Activated CD4-positive, alpha-beta T cell treated with anti-CD3 and anti-CD28 coated beads, Interleukin-2, amount 50 U/mL, for 24 hours (primary cell): Measurements from ENCODE around the gene PKNOX2.

Experiments
- DNase-seq, 2 donors: peaks; one replicate each; pipeline ENCODE4 v3.0.0-alpha.2; 2020; ENCODE audit warnings: low read depth in 1 of 2, low spot score in 1 of 2

Gene PKNOX2

DNA sequence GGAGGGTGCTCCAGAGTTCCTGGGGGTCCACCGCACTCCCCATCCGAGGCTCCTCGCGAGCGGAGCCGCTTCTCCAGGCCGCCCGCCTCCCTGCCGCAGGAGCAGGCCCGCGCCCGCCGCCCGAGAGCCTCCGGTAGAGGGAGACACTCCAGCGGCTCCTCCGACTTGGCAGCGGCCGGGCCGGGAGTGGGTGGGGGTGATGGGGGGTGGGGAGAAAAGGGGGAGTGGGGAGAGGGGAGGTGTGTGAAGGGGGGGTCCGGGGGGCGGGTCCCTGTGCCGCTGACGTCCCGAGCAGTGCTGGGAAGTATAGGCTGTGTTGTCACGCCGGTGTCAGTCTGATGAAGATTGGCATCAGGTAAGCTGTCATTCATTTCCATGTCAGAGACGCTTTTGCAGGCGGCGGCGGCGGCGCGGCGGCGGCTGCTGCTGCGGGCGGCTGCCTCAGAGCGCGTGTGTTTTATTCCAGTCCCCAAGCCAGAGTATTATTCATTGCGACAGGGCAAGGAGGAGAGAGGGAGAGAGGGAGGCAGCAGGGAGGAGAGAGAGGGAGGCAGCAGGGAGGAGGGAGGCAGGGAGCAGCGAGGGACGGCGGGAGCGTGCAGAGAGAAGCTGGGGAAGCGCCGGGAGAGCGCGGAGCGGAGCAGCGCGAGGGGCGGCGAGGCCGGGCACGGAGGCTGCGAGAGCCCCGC, at the start of gene PKNOX2:
Gene PKNOX2 (plus strand): TSS at position 330 of the 689 bp plus-strand sequence. CDS start 186,555 bp downstream, outside the sequence.
- peak; percentile 46 to 65 for DNase-seq

- DNase-seq, result no peak
Measured at GRCh38 chr11:125117429-125117828, 47.1 kb upstream of the PKNOX2 start.

DNA sequence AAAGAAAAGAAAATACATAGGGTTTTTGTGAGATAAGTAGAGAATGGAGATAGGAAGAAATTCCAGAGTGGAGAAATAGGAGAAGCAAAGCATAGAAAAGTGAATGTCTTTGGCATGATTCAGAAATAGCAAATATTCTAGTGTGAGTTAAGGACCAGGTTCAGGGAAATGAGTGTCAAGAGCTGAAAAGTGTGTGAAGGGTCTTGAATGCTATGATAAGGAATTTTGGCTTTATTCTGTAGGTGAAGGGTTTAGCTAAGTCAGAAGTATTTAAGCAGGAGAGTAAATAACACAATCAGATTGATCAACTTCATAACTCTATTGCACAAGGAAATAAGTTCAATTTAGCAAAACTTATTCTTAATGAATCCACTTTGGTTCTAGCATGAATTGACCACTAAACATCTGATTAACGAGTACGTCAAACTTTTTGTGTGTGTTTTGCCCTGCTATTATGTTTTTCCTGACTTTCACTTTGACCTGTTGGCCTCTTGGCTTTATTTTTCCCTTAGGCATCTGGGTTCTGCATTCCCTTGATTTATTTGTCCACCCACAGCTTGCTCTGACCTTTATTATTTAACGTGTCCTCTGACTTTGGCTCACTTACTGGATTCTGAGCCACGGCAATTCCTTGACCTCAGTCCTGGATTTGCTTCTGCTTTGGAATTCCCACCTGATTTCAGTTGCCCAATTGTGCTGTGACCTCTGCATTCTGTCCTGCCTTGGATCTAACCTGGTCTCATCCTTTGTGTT, 41.2 kb upstream of the PKNOX2 start:
- no peak for DNase-seq

GRCh38 chr11:125123947-125124617, 40.5 kb upstream of the PKNOX2 start:
- no peak for DNase-seq

- no peak for DNase-seq
Measured at GRCh38 chr11:125124618-125124992, 39.9 kb upstream of the PKNOX2 start.

DNA sequence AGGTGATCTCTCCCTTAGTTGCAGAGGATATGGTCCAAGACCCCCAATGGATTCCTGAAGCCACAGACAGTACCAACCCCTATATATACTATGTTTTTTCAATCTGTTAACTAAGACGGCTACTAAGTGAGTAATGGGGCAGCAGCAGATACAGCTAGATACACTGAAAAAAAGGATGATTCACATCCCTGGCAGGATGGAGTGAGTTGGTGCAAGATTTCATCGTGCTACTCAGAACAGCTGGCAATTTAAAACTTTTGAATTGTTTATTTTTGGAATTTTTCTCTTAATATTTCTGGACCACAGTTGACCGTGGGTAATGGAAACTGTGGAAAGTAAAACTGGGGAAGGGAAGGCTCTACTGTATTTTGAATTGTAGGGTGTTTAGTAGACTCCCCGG, 36.1 kb upstream of the PKNOX2 start:
- no peak for DNase-seq

DNA sequence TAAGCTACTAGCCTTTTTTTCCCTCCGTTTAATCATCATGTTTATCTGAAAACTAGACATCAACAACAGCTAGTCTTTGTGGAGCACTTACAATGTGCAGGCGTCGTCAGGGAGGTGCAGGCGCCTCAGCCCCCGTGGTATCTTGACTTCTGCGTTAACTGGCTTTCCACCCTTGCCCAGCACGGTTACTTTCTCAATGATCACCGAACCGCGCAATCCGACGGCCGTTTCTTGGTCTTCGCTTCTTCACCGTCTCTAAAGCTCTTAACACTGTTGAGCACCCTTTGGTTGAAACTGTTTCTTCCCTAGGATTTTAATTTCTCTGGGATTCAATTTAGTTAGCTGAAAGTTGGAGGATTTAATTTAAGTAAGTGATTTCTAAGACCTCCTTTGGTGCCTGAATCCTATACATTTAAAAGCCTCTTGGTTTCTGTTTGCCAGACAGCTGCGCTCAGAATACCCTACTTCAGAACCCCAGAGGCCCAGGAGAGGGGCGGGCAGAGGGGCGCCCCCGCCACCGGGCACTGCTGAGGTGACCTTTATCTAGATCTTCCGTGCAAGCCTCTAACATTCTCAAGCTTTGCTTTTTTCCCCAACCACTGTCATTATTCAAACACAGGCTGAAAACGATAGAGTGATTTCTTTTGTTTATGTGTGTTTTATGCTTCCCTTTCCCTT, 35.1 kb upstream of the PKNOX2 start:
- no peak for DNase-seq

DNA sequence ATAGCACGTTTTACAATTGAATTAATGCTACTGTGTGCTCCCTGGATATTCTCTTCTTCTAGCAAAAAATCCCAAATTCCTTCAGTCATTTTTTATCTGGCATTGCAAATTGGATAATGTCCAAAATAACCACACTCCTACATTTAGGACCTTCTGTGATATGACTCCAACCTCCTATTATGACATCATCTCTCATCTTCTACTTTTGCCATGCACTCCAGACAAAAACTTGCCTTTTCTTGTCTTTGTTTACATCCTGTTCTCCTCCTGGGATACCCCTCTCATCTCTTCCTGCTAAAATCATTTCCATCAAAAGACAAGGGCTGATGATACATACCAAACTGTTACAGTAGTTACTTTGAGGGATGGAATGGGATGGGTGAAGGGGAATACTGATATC, 32.5 kb upstream of the PKNOX2 start:
- no peak for DNase-seq

- no peak for DNase-seq
Measured at GRCh38 chr11:125132596-125132995, 32.0 kb upstream of the PKNOX2 start.

DNA sequence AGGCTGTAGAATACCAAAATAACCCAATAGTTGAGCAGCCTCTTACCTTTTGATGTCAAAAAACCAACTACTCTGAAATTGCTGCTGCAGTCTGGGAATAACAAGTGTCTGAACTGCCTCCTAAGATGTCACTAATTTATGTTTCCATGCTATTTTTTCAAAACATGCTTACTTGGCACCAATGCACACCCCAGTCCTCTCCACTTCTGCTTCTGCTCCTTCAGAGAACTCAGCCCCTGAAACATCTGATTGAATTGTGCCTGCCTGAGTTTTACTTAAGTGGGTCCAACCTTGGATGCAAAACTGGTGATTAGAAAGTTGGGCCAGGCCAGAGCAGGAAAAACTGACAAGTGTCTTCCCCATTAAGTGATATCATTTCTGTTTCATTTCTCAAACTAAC, 28.6 kb upstream of the PKNOX2 start:
- no peak for DNase-seq

GRCh38 chr11:125138966-125139365, 25.6 kb upstream of the PKNOX2 start:
- no peak for DNase-seq

- DNase-seq, result no peak
Measured at GRCh38 chr11:125139778-125140177, 24.8 kb upstream of the PKNOX2 start.

- no peak for DNase-seq
Measured at GRCh38 chr11:125140233-125140632, 24.3 kb upstream of the PKNOX2 start.

- DNase-seq, result no peak
Measured at GRCh38 chr11:125141178-125141577, 23.4 kb upstream of the PKNOX2 start.

- peak; percentile 40 to 54 for DNase-seq
Measured at GRCh38 chr11:125141686-125142535, 22.6 kb upstream of the PKNOX2 start.

DNA sequence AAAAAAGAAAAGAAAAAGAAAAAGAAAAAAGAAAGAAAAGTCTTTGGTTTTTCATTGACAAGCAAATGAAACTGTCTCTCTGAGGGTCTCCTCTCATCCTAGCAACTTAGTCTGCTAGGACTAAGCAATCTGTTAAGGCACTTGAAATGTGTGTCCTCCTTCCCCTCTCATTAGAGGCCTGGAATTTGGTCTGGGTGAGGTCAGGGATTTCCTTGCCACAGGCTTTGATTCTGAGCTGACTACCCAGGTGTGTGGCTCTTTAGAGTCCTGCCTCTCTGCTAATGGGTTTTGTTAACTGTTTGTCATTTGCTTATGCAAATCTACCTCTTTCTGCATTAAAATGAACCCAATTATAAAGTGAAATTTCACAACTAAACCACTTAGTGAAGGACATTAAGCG, 18.3 kb upstream of the PKNOX2 start:
- no peak for DNase-seq

- DNase-seq, result no peak
Measured at GRCh38 chr11:125147280-125147679, 17.3 kb upstream of the PKNOX2 start.

- no peak for DNase-seq
Measured at GRCh38 chr11:125148011-125148410, 16.5 kb upstream of the PKNOX2 start.

DNA sequence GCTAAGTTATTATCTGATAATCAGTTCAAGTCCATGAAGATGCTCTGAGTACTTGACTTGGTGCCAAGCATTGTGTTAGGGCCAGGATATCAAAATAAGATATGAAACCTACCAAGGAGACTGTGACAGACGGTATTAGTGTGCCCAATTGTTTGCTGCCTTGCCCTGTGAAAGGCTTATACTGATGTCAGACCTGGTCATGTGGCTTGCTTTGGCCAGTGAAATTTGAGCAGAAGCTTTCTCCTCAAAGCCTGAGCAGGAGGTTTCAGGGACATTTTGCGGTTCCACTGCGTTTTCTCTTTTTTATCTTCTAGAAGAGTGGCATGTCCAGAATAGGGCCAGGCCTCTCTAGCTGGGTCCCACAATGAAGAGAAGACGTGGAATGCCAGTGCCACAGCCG, 15.8 kb upstream of the PKNOX2 start:
- no peak for DNase-seq

- no peak for DNase-seq
Measured at GRCh38 chr11:125153837-125154236, 10.7 kb upstream of the PKNOX2 start.
